AG04449 (cell line): Measurements from ENCODE around the gene OR2T29.
"Not testable (repeated sequence)": the region's sequence is repeated elsewhere in the genome, so short reads cannot be mapped to it uniquely, and the experiment has no call there.

Experiments
- CTCF ChIA-PET: fragments of 350-600 bp; formaldehyde crosslinking; extraction: SDS; loops from one replicate; lab custom pipeline; 2021; ENCODE audit warnings: antibody characterized with exemption; lab: Yijun Ruan, JAX
- POLR2A ChIA-PET: fragments of 400-600, 350-600 bp; formaldehyde crosslinking; extraction: SDS; loops from one replicate; lab custom pipeline; 2020; ENCODE audit warnings: antibody characterized with exemption, inconsistent platforms; lab: Yijun Ruan, JAX
- DNase-seq: peaks from one replicate; pipeline ENCODE4 v3.0.0-alpha.2; 2010; ENCODE audit warnings: low read depth, low spot score
- H3K4me3 ChIP-seq: 2 replicates; pipeline ENCODE4 v1.5.1; 2011; ENCODE audit warnings: low read depth, mild to moderate bottlenecking, control low read depth, low read length
- CTCF ChIP-seq: IDR thresholded peaks from one replicate; pipeline ENCODE4 v1.5.1; 2011; ENCODE audit warnings: mild to moderate bottlenecking, moderate library complexity, low read length, control low read depth, inconsistent platforms; ENCODE audit not compliant: insufficient read depth; ENCODE audit errors: missing control alignments

Gene OR2T29

GRCh38 chr1:248569049-248569448, 6.5 kb upstream of the OR2T29 start:
- H3K4me3 ChIP-seq, CTCF ChIA-PET, POLR2A ChIA-PET, DNase-seq: not testable (repeated sequence)

GRCh38 chr1:248565530-248566373, 3.2 kb upstream of the OR2T29 start:
- DNase-seq, CTCF ChIA-PET, H3K4me3 ChIP-seq, POLR2A ChIA-PET: not testable (repeated sequence)

GRCh38 chr1:248551027-248551426, 11.5 kb downstream of the OR2T29 start:
- CTCF ChIA-PET, H3K4me3 ChIP-seq, DNase-seq, POLR2A ChIA-PET: not testable (repeated sequence)

GRCh38 chr1:248547383-248547782, 15.2 kb downstream of the OR2T29 start:
- DNase-seq, CTCF ChIA-PET, H3K4me3 ChIP-seq, POLR2A ChIA-PET: not testable (repeated sequence)

GRCh38 chr1:248537449-248537848, 25.1 kb downstream of the OR2T29 start:
- DNase-seq, H3K4me3 ChIP-seq, CTCF ChIA-PET, POLR2A ChIA-PET: not testable (repeated sequence)

- POLR2A ChIA-PET = no interaction called here
- CTCF ChIA-PET = no interaction called here
- no peak for TF ChIP-seq CTCF
Measured at GRCh38 chr1:248521856-248522255, 40.7 kb downstream of the OR2T29 start.

GRCh38 chr1:248510217-248510616, 52.4 kb downstream of the OR2T29 start:
- POLR2A ChIA-PET = not testable (repeated sequence)

More at GRCh38 chr1:248521856-248522255, 40.7 kb downstream of the OR2T29 start:
- H3K4me3 ChIP-seq = no peak overlapping the region
- DNase-seq = no peak

GRCh38 chr1:248507773-248508172, 54.8 kb downstream of the OR2T29 start, which contains the start of gene OR2G6:
OR2G6 (plus strand) TSS chr1:248508073; CDS start chr1:248521647, 13,574 bp downstream.
- CTCF ChIA-PET, DNase-seq, H3K4me3 ChIP-seq, POLR2A ChIA-PET: not testable (repeated sequence)

More at GRCh38 chr1:248510217-248510616, 52.4 kb downstream of the OR2T29 start:
- CTCF ChIA-PET, H3K4me3 ChIP-seq, DNase-seq: not testable (repeated sequence)
